Stimulated activated CD4-positive, alpha-beta T cell treated with anti-CD3 and anti-CD28 coated beads, TNF-alpha, amount 100 ng/mL, for 4 hours (primary cell): ENCODE measurements around the gene LIAS.
A peak's percentile ranks its signal among the peaks of the same experiment; 100 is the strongest.

ENCODE experiments used
- DNase-seq, 3 experiments: peaks; one replicate each; pipeline ENCODE4 v3.0.0-alpha.2; 2020; ENCODE audit warnings: low read depth in 3 of 3

LIAS gene

GRCh38 chr4:39528061-39528465, 69.2 kb downstream of the LIAS start:
- peak in 1 of 3 experiments; percentile 6 for DNase-seq
